Fibroblast of lung (primary cell): ENCODE measurements around the gene OR6K2. TPM values are rescaled to one million over a fixed set of nuclear protein-coding genes. Genes with fewer than 3 reads are reported as not detected.

Experiments used
- DNase-seq, 2 donors: peaks; one replicate each; pipeline versions ENCODE4 v3.0.0 to v3.0.0-alpha.2; 2010; ENCODE audit warnings: low read depth in 2 of 2
- H2AFZ ChIP-seq: 2 replicates; pipeline ENCODE4 v1.5.1; 2012; ENCODE audit warnings: low read length, control low read depth, inconsistent platforms
- H3K27ac ChIP-seq: 2 replicates; pipeline ENCODE4 v1.5.1; 2011; ENCODE audit warnings: low read length, control low read depth; ENCODE audit not compliant: insufficient read depth
- H3K27me3 ChIP-seq: 2 replicates; pipeline ENCODE4 v1.5.1; 2011; ENCODE audit warnings: mild to moderate bottlenecking, low read length; ENCODE audit not compliant: control insufficient read depth, insufficient read depth
- H3K36me3 ChIP-seq: 2 replicates; pipeline ENCODE4 v1.5.1; 2011; ENCODE audit warnings: low read length; ENCODE audit not compliant: control insufficient read depth, insufficient read depth
- H3K4me1 ChIP-seq: 2 replicates; pipeline ENCODE4 v1.5.1; 2011; ENCODE audit warnings: low read length; ENCODE audit not compliant: control insufficient read depth, insufficient read depth; ENCODE audit errors: extremely low read depth
- H3K4me2 ChIP-seq: 2 replicates; pipeline ENCODE4 v1.5.1; 2011; ENCODE audit warnings: low read length, control low read depth; ENCODE audit not compliant: insufficient read depth; ENCODE audit errors: extremely low read depth
- H3K4me3 ChIP-seq, 4 experiments: fragments of 200-600 bp in 1 of 4; sonication (generic) in 1 of 4; replicated peaks in 1 of 4; 2 replicates each; pipeline ENCODE4 v1.5.1; 2011 to 2016; ENCODE audit warnings: low read length in 4 of 4, low read depth in 3 of 4, mild to moderate bottlenecking in 3 of 4, control low read depth in 2 of 4, inconsistent platforms in 1 of 4, mixed read lengths in 1 of 4; ENCODE audit not compliant: insufficient read depth in 1 of 4; ENCODE audit errors: control extremely low read depth in 1 of 4
- H3K79me2 ChIP-seq: 2 replicates; pipeline ENCODE4 v1.5.1; 2012; ENCODE audit warnings: mild to moderate bottlenecking, low read length, inconsistent platforms; ENCODE audit not compliant: control insufficient read depth, insufficient read depth
- H3K9ac ChIP-seq: 2 replicates; pipeline ENCODE4 v1.5.1; 2011; ENCODE audit warnings: mild to moderate bottlenecking, low read length, control low read depth; ENCODE audit not compliant: insufficient read depth
- H3K9me3 ChIP-seq: 2 replicates; pipeline ENCODE4 v1.5.1; 2012; ENCODE audit warnings: low read depth, low read length; ENCODE audit not compliant: control insufficient read depth, insufficient read depth
- H4K20me1 ChIP-seq: 2 replicates; pipeline ENCODE4 v1.5.1; 2011; ENCODE audit warnings: low read length; ENCODE audit not compliant: control insufficient read depth, insufficient read depth; ENCODE audit errors: extremely low read depth
- CTCF ChIP-seq, 2 donors: IDR thresholded peaks in 1 of 2; conservative IDR thresholded peaks in 1 of 2; 1 replicate in 1 of 2; 2 replicates in 1 of 2; pipeline ENCODE4 v1.5.1; 2011 to 2012; ENCODE audit warnings: low read length in 2 of 2, control low read depth in 1 of 2, inconsistent platforms in 1 of 2, low read depth in 1 of 2, mild to moderate bottlenecking in 1 of 2
- EZH2 ChIP-seq: IDR thresholded peaks from 2 replicates; pipeline ENCODE4 v1.5.1; 2012; ENCODE audit warnings: low read length, control low read depth, mild to moderate bottlenecking; ENCODE audit errors: missing control alignments
- polyA minus RNA-seq: library from RNA; depleted of rRNA, polyadenylated mRNA; stranded (reverse); fragments of >200 nt; gene quantifications from 2 replicates; pipeline ENCODE4 v1.2.3, GENCODE V29; 2011; ENCODE audit warnings: low replicate concordance
- polyA plus RNA-seq, 2 donors: library from polyadenylated mRNA; depleted of rRNA in 1 of 2; stranded (reverse) in 1 of 2; unstranded in 1 of 2; fragments of >200 nt; gene quantifications; 2 replicates each; pipeline ENCODE4 v1.2.1, GENCODE V29; 2011 to 2012; ENCODE audit warnings: missing spikeins in 1 of 2
- total RNA-seq: library from RNA; depleted of rRNA; stranded (reverse); fragments of >200 nt; gene quantifications from 2 replicates; pipeline ENCODE4 v1.2.1, GENCODE V29; 2014

OR6K2 gene
- not detected in 2 replicates for total RNA-seq
- not detected in 2 replicates for polyA plus RNA-seq
- polyA plus RNA-seq (2012), result not detected in 2 replicates
- polyA minus RNA-seq, result not detected in 2 replicates

- H3K9ac ChIP-seq, result no peak within 1 kb of the TSS
- H3K27me3 ChIP-seq, result no peaks in the 10 kb centered on the region
- H2AFZ ChIP-seq, result no peak within 1 kb of the TSS
- no peaks in the 10 kb centered on the region for H3K36me3 ChIP-seq
- no peaks in the 10 kb centered on the region for H4K20me1 ChIP-seq
- no peaks in the 10 kb centered on the region for H3K79me2 ChIP-seq
- H3K4me2 ChIP-seq, result no peak within 1 kb of the TSS
- no peak within 1 kb of the TSS for H3K4me3 ChIP-seq
- no peaks in the 10 kb centered on the region for H3K4me1 ChIP-seq
- DNase-seq, result no peak
- H3K27ac ChIP-seq, result no peak within 1 kb of the TSS
- TF ChIP-seq EZH2, result no peak
- H3K9me3 ChIP-seq, result no peaks in the 10 kb centered on the region
Measured at GRCh38 chr1:158700552-158700951, at the start of gene OR6K2. TSS of gene OR6K2 (minus strand) at chr1:158700652. CDS start at chr1:158700652, 0 bp downstream.

GRCh38 chr1:158735848-158736247 lies 35.4 kb upstream of the OR6K2 start:
- Histone ChIP-seq H4K20me1 (no peaks in the 10 kb centered on the region), H3K9me3 (no peaks in the 10 kb centered on the region), H3K9ac (no peak overlapping the region), H2AFZ (no peak overlapping the region), H3K36me3 (no peaks in the 10 kb centered on the region), H3K4me1 (no peaks in the 10 kb centered on the region), H3K4me3 (no peak overlapping the region), H3K79me2 (no peaks in the 10 kb centered on the region), H3K4me2 (no peak overlapping the region), H3K27me3 (no peaks in the 10 kb centered on the region), H3K27ac (no peak overlapping the region)
- DNase-seq, result no peak
- no peak for TF ChIP-seq CTCF (conservative IDR thresholded peaks at IDR 0.05 in 1 of 2, IDR thresholded peaks at IDR 0.05 in 1 of 2; ENCODE audit: low read depth in 1 of 2, low read length in 2 of 2)
- TF ChIP-seq EZH2, result no peak

GRCh38 chr1:158732524-158732923 lies 32.1 kb upstream of the OR6K2 start:
- Histone ChIP-seq H3K27ac (no peak overlapping the region), H3K9ac (no peak overlapping the region), H3K4me1 (no peaks in the 10 kb centered on the region), H3K4me3 (no peak overlapping the region), H3K4me2 (no peak overlapping the region), H2AFZ (no peak overlapping the region), H3K9me3 (no peaks in the 10 kb centered on the region), H3K36me3 (no peaks in the 10 kb centered on the region), H4K20me1 (no peaks in the 10 kb centered on the region), H3K27me3 (no peaks in the 10 kb centered on the region), H3K79me2 (no peaks in the 10 kb centered on the region)
- no peak for DNase-seq
- TF ChIP-seq EZH2, result no peak
- TF ChIP-seq CTCF (conservative IDR thresholded peaks at IDR 0.05 in 1 of 2, IDR thresholded peaks at IDR 0.05 in 1 of 2; ENCODE audit: low read depth in 1 of 2, low read length in 2 of 2), result no peak
